HepG2 (cell line): ENCODE measurements around the gene ZBTB17. TPM values are rescaled to one million over a fixed set of nuclear protein-coding genes. Genes with fewer than 3 reads are reported as not detected.
A peak's percentile ranks its signal among the peaks of the same experiment; 100 is the strongest.

Source experiments
- ATAC-seq: fragments of 200-7000 bp; cut with Tn5 transposase; 3 replicates; pipeline ENCODE4 v1.9.1; 2020; ENCODE audit warnings: mild to moderate bottlenecking, moderate library complexity
- BruUV-seq: library from RNA; stranded (reverse); fragments of 400-500 nt; replicated peaks from 2 replicates; lab custom pipeline; 2021; lab: Mats Ljungman, UMichigan
- CTCF ChIA-PET: fragments of 300-600 bp; formaldehyde crosslinking; extraction: SDS; loops from one replicate; lab custom pipeline; 2021; ENCODE audit warnings: low total read pairs, inconsistent platforms, low intra/inter-chr PET ratio; lab: Yijun Ruan, JAX
- POLR2A ChIA-PET: fragments of 350-600 bp; sonication (Branson Sonifier 250); formaldehyde crosslinking; loops from one replicate; lab custom pipeline; 2020; ENCODE audit warnings: antibody characterized with exemption, inconsistent platforms; lab: Yijun Ruan, JAX
- DNase-seq: peaks from one replicate; pipeline ENCODE4 v3.0.0-alpha.2; 2015; ENCODE audit warnings: low spot score
- FAIRE-seq: peaks from 3 replicates; lab custom pipeline; 2011; peaks lifted over from hg19 to GRCh38; lab: Jason Lieb, UNC
- H2AFZ ChIP-seq: one replicate; pipeline ENCODE4 v1.6.1; 2011; ENCODE audit warnings: low read length, inconsistent platforms
- H3K27ac ChIP-seq: fragments of 300-600 bp; 3 replicates; pipeline ENCODE4 v1.8.0; 2011; ENCODE audit warnings: mixed run types, mild to moderate bottlenecking, mixed read lengths, low read length, inconsistent platforms; ENCODE audit not compliant: insufficient read depth; ENCODE audit errors: extremely low read length
- H3K27me3 ChIP-seq, 2 experiments: fragments of 200-600 bp in 1 of 2; 2 replicates in 1 of 2; 3 replicates in 1 of 2; pipeline versions ENCODE4 v1.6.0 to v1.8.0; 2011; ENCODE audit warnings: low read length in 2 of 2, mild to moderate bottlenecking in 2 of 2, moderate library complexity in 2 of 2, inconsistent platforms in 1 of 2; ENCODE audit not compliant: insufficient read depth in 2 of 2, control insufficient read depth in 1 of 2
- H3K36me3 ChIP-seq, 2 experiments: fragments of 200-600 bp in 1 of 2; replicated peaks in 1 of 2; 2 replicates in 1 of 2; 3 replicates in 1 of 2; pipeline versions ENCODE4 v1.5.1 to v1.8.0; 2011; ENCODE audit warnings: low read length in 2 of 2, inconsistent platforms in 1 of 2; ENCODE audit not compliant: insufficient read depth in 2 of 2, control insufficient read depth in 1 of 2
- H3K4me1 ChIP-seq: 2 replicates; pipeline ENCODE4 v1.5.1; 2012; ENCODE audit warnings: low read length, inconsistent platforms; ENCODE audit not compliant: insufficient read depth
- H3K4me2 ChIP-seq: 2 replicates; pipeline ENCODE4 v1.6.0; 2011; ENCODE audit warnings: low read depth, low read length, inconsistent platforms
- H3K4me3 ChIP-seq, 3 experiments: fragments of 200-600 bp in 1 of 3; sonication (generic), shearing (Covaris generic) in 1 of 3; replicated peaks in 1 of 3; 2 replicates each; pipeline ENCODE4 v1.5.1; 2011 to 2016; ENCODE audit warnings: low read length in 3 of 3, inconsistent platforms in 2 of 3, low read depth in 2 of 3, mild to moderate bottlenecking in 2 of 3, control low read depth in 1 of 3, mixed read lengths in 1 of 3; ENCODE audit not compliant: insufficient read depth in 1 of 3
- H3K79me2 ChIP-seq: one replicate; pipeline ENCODE4 v1.6.1; 2011; ENCODE audit warnings: low read length, inconsistent platforms; ENCODE audit not compliant: insufficient read depth
- H3K9ac ChIP-seq: 2 replicates; pipeline ENCODE4 v1.6.0; 2011; ENCODE audit warnings: mild to moderate bottlenecking, low read depth, low read length, inconsistent platforms; ENCODE audit not compliant: insufficient read depth
- H3K9me3 ChIP-seq: 2 replicates; pipeline ENCODE4 v1.5.1; 2012; ENCODE audit warnings: mild to moderate bottlenecking, low read length
- H4K20me1 ChIP-seq: 2 replicates; pipeline ENCODE4 v1.6.0; 2011; ENCODE audit warnings: inconsistent platforms, mild to moderate bottlenecking, low read length, moderate library complexity; ENCODE audit not compliant: insufficient read depth
- ARHGAP35 ChIP-seq: sonication (generic); formaldehyde crosslinking; IDR thresholded peaks from 2 replicates; pipeline ENCODE4 v1.9.0; 2022; ENCODE audit warnings: mild to moderate bottlenecking, inconsistent platforms, moderate library complexity, missing genetic modification reagents, borderline replicate concordance
- ASH2L ChIP-seq: fragments of 300-600, 200-600 bp; sonication (generic); IDR thresholded peaks from 2 replicates; pipeline ENCODE4 v1.7.0; 2017; ENCODE audit warnings: low read depth, mild to moderate bottlenecking, moderate library complexity, mixed read lengths, low read length; ENCODE audit not compliant: insufficient read length
- E2F2 ChIP-seq: sonication (generic); formaldehyde crosslinking; IDR thresholded peaks from 2 replicates; pipeline ENCODE4 v1.4.0; 2020; ENCODE audit warnings: missing genetic modification reagents, borderline replicate concordance
- ETS1 ChIP-seq: sonication (generic); formaldehyde crosslinking; IDR thresholded peaks from 2 replicates; pipeline ENCODE4 v1.4.0; 2020; ENCODE audit warnings: missing genetic modification reagents
- JARID2 ChIP-seq: sonication (generic); formaldehyde crosslinking; IDR thresholded peaks from 2 replicates; pipeline ENCODE4 v1.8.1; 2023; ENCODE audit warnings: missing genetic modification reagents, inconsistent platforms; ENCODE audit not compliant: insufficient replicate concordance
- MAFG ChIP-seq: sonication (generic); formaldehyde crosslinking; IDR thresholded peaks from 2 replicates; pipeline ENCODE4 v1.5.1; 2020; ENCODE audit warnings: mild to moderate bottlenecking, missing genetic modification reagents
- POLR2A ChIP-seq, 2 experiments: IDR thresholded peaks; 2 replicates each; pipeline ENCODE4 v1.6.1; 2011; ENCODE audit warnings: low read depth in 2 of 2, low read length in 2 of 2, mild to moderate bottlenecking in 1 of 2, moderate library complexity in 1 of 2; ENCODE audit not compliant: insufficient read depth in 1 of 2
- RXRB ChIP-seq: IDR thresholded peaks from 2 replicates; pipeline ENCODE4 v1.6.1; 2016; ENCODE audit warnings: borderline replicate concordance, missing genetic modification reagents, missing compliant biosample characterization
- SRSF4 ChIP-seq: fragments of 200-400 bp; formaldehyde crosslinking; IDR thresholded peaks from one replicate; pipeline ENCODE4 v1.6.1; 2018; ENCODE audit warnings: mild to moderate bottlenecking, low read depth, low read length, moderate library complexity; ENCODE audit not compliant: poor library complexity, severe bottlenecking
- YY1 ChIP-seq: IDR thresholded peaks from 2 replicates; pipeline ENCODE4 v1.6.1; 2011; ENCODE audit warnings: low read length, low read depth, moderate library complexity, mild to moderate bottlenecking; ENCODE audit not compliant: insufficient read depth, insufficient replicate concordance
- ZNF12 ChIP-seq: sonication (generic); formaldehyde crosslinking; IDR thresholded peaks from 2 replicates; pipeline ENCODE4 v1.5.0; 2020; ENCODE audit warnings: missing genetic modification reagents
- ZNF496 ChIP-seq: sonication (generic); formaldehyde crosslinking; IDR thresholded peaks from 2 replicates; pipeline ENCODE4 v1.8.1; 2023; ENCODE audit warnings: mild to moderate bottlenecking, moderate library complexity, missing genetic modification reagents; ENCODE audit not compliant: insufficient replicate concordance
- ZNF788 ChIP-seq: sonication (generic); formaldehyde crosslinking; IDR thresholded peaks from 2 replicates; pipeline ENCODE4 v1.5.0; 2020; ENCODE audit warnings: mild to moderate bottlenecking, missing genetic modification reagents, borderline replicate concordance
- WGBS: methylation state at CpG from one replicate; pipeline ENCODE4 v1.1.6; 2017; ENCODE audit warnings: low lambda C conversion rate; 5-methylcytosine and 5-hydroxymethylcytosine counted together
- in situ Hi-C: cut with HindIII; loops from 2 replicates; pipeline ENCODE4 v1.10.0; 2017; ENCODE audit warnings: low pct_unique_long_range_greater_than_20kb; ENCODE audit not compliant: extremely low pct_ligation_motif_present
- intact Hi-C: fragments of 100-400 bp; cut with micrococcal nuclease; formaldehyde crosslinking; loops from one replicate; pipeline ENCODE4 v1.10.0; 2022; ENCODE audit not compliant: unreplicated experiment
- polyA plus RNA-seq, 8 experiments: library from polyadenylated mRNA; depleted of rRNA in 3 of 8; stranded (reverse) in 7 of 8; unstranded in 1 of 8; fragments of >200 nt; fragmentation: Illumina TruSeq in 4 of 8; extraction: Trizol in 4 of 8; gene quantifications; 2 replicates each; pipeline versions ENCODE4 v1.2.1 to v1.2.3, GENCODE V29; 2011 to 2016; ENCODE audit warnings: low read depth in 4 of 8, missing spikeins in 1 of 8, mixed read lengths in 1 of 8; ENCODE audit not compliant: insufficient read depth in 1 of 8
- total RNA-seq, 5 experiments: library from RNA; depleted of rRNA; stranded (reverse); fragments of >200 nt; fragmentation: Illumina TruSeq; extraction: Trizol; gene quantifications; 2 replicates each; pipeline ENCODE4 v1.2.3, GENCODE V29; 2016; ENCODE audit warnings: low read depth in 1 of 5
- TF ChIP-seq, protein P1 (sequence below): IDR thresholded peaks from 2 replicates; pipeline ENCODE4 v1.6.1; 2016; ENCODE audit warnings: control low read depth

ZBTB17 gene
- total and polyA plus RNA-seq, 2 of the 13 experiments (the other 11 are each of a cell fraction or from before 2014, with no cell fraction given), result 16.7 to 17.0 TPM

- no peak for TF ChIP-seq JARID2
- 0 out of 4 replicates have a peak, but pooled peaks of 1 of the 2 experiments have one; percentile 26 for TF ChIP-seq POLR2A (IDR thresholded peaks at IDR 0.05; ENCODE audit: insufficient read depth in 1 of 2, low read depth in 2 of 2, low read length in 2 of 2)
Observed at GRCh38 chr1:15941044-15941840, 34.7 kb downstream of the ZBTB17 start (continued).

GRCh38 chr1:15940110-15941043, 35.5 kb downstream of the ZBTB17 start:
- BruUV-seq, result no TSS peak
- no peak for FAIRE-seq
- no peaks in the 10 kb centered on the region for H3K79me2 ChIP-seq
- CTCF ChIA-PET, result no interaction called here
- no peak overlapping the region for H3K27ac ChIP-seq
- POLR2A ChIA-PET, result no interaction called here
- H3K27me3 ChIP-seq, result no peaks in the 10 kb centered on the region
- ATAC-seq, result no peak
- H3K4me3 ChIP-seq, result no peak overlapping the region
- peaks cover 26% of the 10 kb centered on the region for H3K4me1 ChIP-seq
- no peak overlapping the region for H2AFZ ChIP-seq
- in situ Hi-C loops, result no loop called here
- no peaks in the 10 kb centered on the region for H3K9me3 ChIP-seq
- no peak for DNase-seq
- peaks cover 40 to 73% of the 10 kb centered on the region in 2 experiments; a peak in 4 of 5 replicates for H3K36me3 ChIP-seq
- WGBS, result 96% methylated on average over 13 of the region's 13 CpGs
- H3K9ac ChIP-seq, result no peak overlapping the region
- no peak overlapping the region for H3K4me2 ChIP-seq
- peaks cover 7% of the 10 kb centered on the region; the same call in 1 of the 2 replicates for H4K20me1 ChIP-seq
- intact Hi-C loops, result no loop called here
- TF ChIP-seq RXRB (CRISPR knock-in tag), result no peak
- no peak for TF ChIP-seq ZNF12 (CRISPR knock-in tag)
- TF ChIP-seq ZNF496, result no peak
- TF ChIP-seq ARHGAP35, result no peak
- TF ChIP-seq ETS1 (CRISPR knock-in tag), result no peak
- no peak for TF ChIP-seq YY1
- no peak for TF ChIP-seq E2F2 (CRISPR knock-in tag)
- TF ChIP-seq, protein P1, sequence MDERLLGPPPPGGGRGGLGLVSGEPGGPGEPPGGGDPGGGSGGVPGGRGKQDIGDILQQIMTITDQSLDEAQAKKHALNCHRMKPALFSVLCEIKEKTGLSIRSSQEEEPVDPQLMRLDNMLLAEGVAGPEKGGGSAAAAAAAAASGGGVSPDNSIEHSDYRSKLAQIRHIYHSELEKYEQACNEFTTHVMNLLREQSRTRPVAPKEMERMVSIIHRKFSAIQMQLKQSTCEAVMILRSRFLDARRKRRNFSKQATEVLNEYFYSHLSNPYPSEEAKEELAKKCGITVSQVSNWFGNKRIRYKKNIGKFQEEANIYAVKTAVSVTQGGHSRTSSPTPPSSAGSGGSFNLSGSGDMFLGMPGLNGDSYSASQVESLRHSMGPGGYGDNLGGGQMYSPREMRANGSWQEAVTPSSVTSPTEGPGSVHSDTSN (CRISPR knock-in tag), result no peak
- TF ChIP-seq ASH2L, result no peak
- no peak for TF ChIP-seq ZNF788 (CRISPR knock-in tag)
- TF ChIP-seq SRSF4, result no peak
- no peak for TF ChIP-seq MAFG (CRISPR knock-in tag)
